Measurements from ENCODE around the gene CCDC60. TPM values are rescaled to one million over a fixed set of nuclear protein-coding genes. Genes with fewer than 3 reads are reported as not detected.

Gene CCDC60
- total RNA-seq, 2 donors from 2014 or later = not detected

- H3K9me3 ChIP-seq = no peaks in the 10 kb centered on the region
- no peaks in the 10 kb centered on the region for H3K4me1 ChIP-seq (ENCODE audit: control insufficient read depth in 1 of 2, low read depth in 2 of 2)
- no peak for TF ChIP-seq CTCF (IDR thresholded peaks at IDR 0.05)
- ATAC-seq (ENCODE audit: insufficient number of reproducible peaks, low FRiP score, low read depth) (no peak), DNase-seq (ENCODE audit: low spot score) (no peak)
- H3K27ac ChIP-seq = no peak overlapping the region
- no peaks in the 10 kb centered on the region for H3K27me3 ChIP-seq (replicated peaks; ENCODE audit: insufficient read depth)
- H3K36me3 ChIP-seq = no peaks in the 10 kb centered on the region
- H3K4me3 ChIP-seq = no peak overlapping the region
Measured at GRCh38 chr12:119546340-119546739, 211.8 kb downstream of the CCDC60 start.

- Histone ChIP-seq H3K36me3 (no peaks in the 10 kb centered on the region), H3K4me1 (ENCODE audit: control insufficient read depth in 1 of 2, low read depth in 2 of 2) (no peaks in the 10 kb centered on the region), H3K27ac (no peak overlapping the region), H3K4me3 (no peak overlapping the region), H3K9me3 (no peaks in the 10 kb centered on the region), H3K27me3 (replicated peaks; ENCODE audit: insufficient read depth) (no peaks in the 10 kb centered on the region)
- ATAC-seq (ENCODE audit: insufficient number of reproducible peaks, low FRiP score, low read depth) (no peak), DNase-seq (ENCODE audit: low spot score) (no peak)
- TF ChIP-seq CTCF (IDR thresholded peaks at IDR 0.05) = no peak
Measured at GRCh38 chr12:119547001-119547400, 212.5 kb downstream of the CCDC60 start.

GRCh38 chr12:119556854-119557253 is 222.3 kb downstream of the CCDC60 start:
- H3K4me1 ChIP-seq (ENCODE audit: control insufficient read depth in 1 of 2, low read depth in 2 of 2) = no peaks in the 10 kb centered on the region
- DNase-seq (ENCODE audit: low spot score) (no peak), ATAC-seq (ENCODE audit: insufficient number of reproducible peaks, low FRiP score, low read depth) (no peak)
- no peak overlapping the region for H3K27ac ChIP-seq
- H3K36me3 ChIP-seq = no peaks in the 10 kb centered on the region
- no peaks in the 10 kb centered on the region for H3K9me3 ChIP-seq
- H3K4me3 ChIP-seq = no peak overlapping the region
- no peak for TF ChIP-seq CTCF (IDR thresholded peaks at IDR 0.05)
- H3K27me3 ChIP-seq (replicated peaks; ENCODE audit: insufficient read depth) = no peaks in the 10 kb centered on the region

GRCh38 chr12:119565404-119565803 is 230.9 kb downstream of the CCDC60 start:
- no peak overlapping the region for H3K27ac ChIP-seq

GRCh38 chr12:119570771-119571170 is 236.2 kb downstream of the CCDC60 start:
- ATAC-seq (ENCODE audit: insufficient number of reproducible peaks, low FRiP score, low read depth) (no peak), DNase-seq (ENCODE audit: low spot score) (no peak)
- Histone ChIP-seq H3K9me3 (no peaks in the 10 kb centered on the region), H3K4me3 (no peak overlapping the region), H3K27me3 (replicated peaks; ENCODE audit: insufficient read depth) (no peaks in the 10 kb centered on the region), H3K4me1 (ENCODE audit: control insufficient read depth in 1 of 2, low read depth in 2 of 2) (no peaks in the 10 kb centered on the region), H3K36me3 (no peaks in the 10 kb centered on the region), H3K27ac (no peak overlapping the region)
- no peak for TF ChIP-seq CTCF (IDR thresholded peaks at IDR 0.05)

More at GRCh38 chr12:119565404-119565803, 230.9 kb downstream of the CCDC60 start:
- H3K4me1 ChIP-seq (ENCODE audit: control insufficient read depth in 1 of 2, low read depth in 2 of 2) = no peaks in the 10 kb centered on the region
- no peak for TF ChIP-seq CTCF (IDR thresholded peaks at IDR 0.05)
- ATAC-seq (ENCODE audit: insufficient number of reproducible peaks, low FRiP score, low read depth) (no peak), DNase-seq (ENCODE audit: low spot score) (no peak)
- H3K4me3 ChIP-seq = no peak overlapping the region
- H3K27me3 ChIP-seq (replicated peaks; ENCODE audit: insufficient read depth) = no peaks in the 10 kb centered on the region
- H3K9me3 ChIP-seq = no peaks in the 10 kb centered on the region
- no peaks in the 10 kb centered on the region for H3K36me3 ChIP-seq
